ENCODE measurements around the gene TBC1D22A.

TBC1D22A gene

GRCh38 chr22:46801826-46802607, 39.6 kb downstream of the TBC1D22A start:
- DNase-seq (ENCODE audit: extremely low spot score): no peak
- POLR2A ChIA-PET: no interaction called here
- CTCF ChIA-PET: interaction anchor here (0.8 to 6.7 kb wide), 24 partner anchors 8 to 1691 kb away, joined by 3 to 138 read pairs (median 10); partner anchors contain the start of gene TBC1D22A
- no peak for TF ChIP-seq CTCF (IDR thresholded peaks at IDR 0.05; ENCODE audit: control extremely low read depth, extremely low read depth, low read depth, missing control alignments)

- DNase-seq (ENCODE audit: extremely low spot score): no peak
- no peak for TF ChIP-seq CTCF (IDR thresholded peaks at IDR 0.05; ENCODE audit: control extremely low read depth, extremely low read depth, low read depth, missing control alignments)
- CTCF ChIA-PET: interaction anchor here (0.8 to 6.7 kb wide), 29 partner anchors 8 to 1690 kb away, joined by 3 to 138 read pairs (median 8); partner anchors contain the start of gene TBC1D22A
- POLR2A ChIA-PET: no interaction called here
Measured at GRCh38 chr22:46802608-46803027, 40.2 kb downstream of the TBC1D22A start.

- peak; percentile 97 for TF ChIP-seq CTCF (IDR thresholded peaks at IDR 0.05; ENCODE audit: control extremely low read depth, extremely low read depth, low read depth, missing control alignments)
- POLR2A ChIA-PET: no interaction called here
- CTCF ChIA-PET: interaction anchor here (0.7 to 6.7 kb wide), 39 partner anchors 9 to 1690 kb away, joined by 3 to 138 read pairs (median 4); partner anchors contain the start of gene TBC1D22A
- DNase-seq (ENCODE audit: extremely low spot score): peak; percentile 86
Measured at GRCh38 chr22:46803031-46803880, 40.8 kb downstream of the TBC1D22A start.

GRCh38 chr22:46803936-46804335, 41.5 kb downstream of the TBC1D22A start:
- TF ChIP-seq CTCF (IDR thresholded peaks at IDR 0.05; ENCODE audit: control extremely low read depth, extremely low read depth, low read depth, missing control alignments): no peak
- CTCF ChIA-PET: interaction anchor here (0.7 to 6.7 kb wide), 31 partner anchors 9 to 240 kb away, joined by 3 to 138 read pairs (median 8); partner anchors contain the start of gene TBC1D22A

GRCh38 chr22:46806794-46807193, 44.3 kb downstream of the TBC1D22A start:
- ChIA-PET CTCF (interaction anchor here (0.8 to 6.7 kb wide), 3 partner anchors 12 to 47 kb away, joined by 3 to 138 read pairs (median 4); partner anchors contain the start of gene TBC1D22A), POLR2A (no interaction called here)
- DNase-seq (ENCODE audit: extremely low spot score): no peak
- TF ChIP-seq CTCF (IDR thresholded peaks at IDR 0.05; ENCODE audit: control extremely low read depth, extremely low read depth, low read depth, missing control alignments): no peak

More at GRCh38 chr22:46803936-46804335, 41.5 kb downstream of the TBC1D22A start:
- DNase-seq (ENCODE audit: extremely low spot score): no peak
- POLR2A ChIA-PET: no interaction called here

GRCh38 chr22:46807458-46807857, 45.0 kb downstream of the TBC1D22A start:
- TF ChIP-seq CTCF (IDR thresholded peaks at IDR 0.05; ENCODE audit: control extremely low read depth, extremely low read depth, low read depth, missing control alignments): no peak
- DNase-seq (ENCODE audit: extremely low spot score): no peak
- ChIA-PET POLR2A (no interaction called here), CTCF (interaction anchor here (0.8 to 1.7 kb wide), 3 partner anchors 9 to 27 kb away, joined by 3 to 9 read pairs (median 4); no protein-coding TSS in a partner anchor)
